Erythroblast (primary cell): ENCODE measurements around the gene DNASE1L3.

Experiments used
- GATA1 ChIP-seq: IDR thresholded peaks from 2 replicates; pipeline ENCODE4 v1.6.1; 2011; ENCODE audit warnings: low read depth, mild to moderate bottlenecking, control low read depth, low read length, moderate library complexity
- POLR2A ChIP-seq: IDR thresholded peaks from 2 replicates; pipeline ENCODE4 v1.6.1; 2011; ENCODE audit warnings: mild to moderate bottlenecking, low read length

GRCh38 chr3:58167431-58168351 is 43.1 kb downstream of the DNASE1L3 start:
- no peak for TF ChIP-seq POLR2A
- no peak for TF ChIP-seq GATA1
